ENCODE results near the gene SPAG17. TPM values are rescaled to one million over a fixed set of nuclear protein-coding genes. Genes with fewer than 3 reads are reported as not detected.

Gene SPAG17
- total RNA-seq, 1 donor from 2014 or later, result 1.6 TPM

GRCh38 chr1:118190561-118190960 is 5.5 kb upstream of the SPAG17 start:
- no peaks in the 10 kb centered on the region for H3K27me3 ChIP-seq
- no peak for DNase-seq (ENCODE audit: low spot score)
- H4K20me1 ChIP-seq (ENCODE audit: low read depth), result no peaks in the 10 kb centered on the region
- peaks cover 2% of the 10 kb centered on the region for H3F3A ChIP-seq (ENCODE audit: low read depth)
- TF ChIP-seq CTCF (IDR thresholded peaks at IDR 0.05) (no peak), EZH2 (IDR thresholded peaks at IDR 0.05) (no peak), EZH2phosphoT487 (IDR thresholded peaks at IDR 0.05) (no peak)
- no peak overlapping the region for H3K27ac ChIP-seq
- H3K36me3 ChIP-seq, result no peaks in the 10 kb centered on the region
- peaks cover 8% of the 10 kb centered on the region for H3K9me3 Mint-ChIP-seq
- no peaks in the 10 kb centered on the region for H3K36me3 Mint-ChIP-seq
- no peak overlapping the region for H3K4me2 ChIP-seq
- no peak overlapping the region for H2AFZ ChIP-seq (replicated peaks)
- H3K9me3 ChIP-seq (ENCODE audit: low read depth), result no peaks in the 10 kb centered on the region
- H3K4me1 Mint-ChIP-seq, result peaks cover 6% of the 10 kb centered on the region
- no peak overlapping the region for H3K4me3 Mint-ChIP-seq
- H3K4me3 ChIP-seq, result no peak overlapping the region
- H3K79me2 ChIP-seq (ENCODE audit: low read depth), result no peaks in the 10 kb centered on the region
- peaks cover 4% of the 10 kb centered on the region for H3K4me1 ChIP-seq
- no peak overlapping the region for H3K27ac Mint-ChIP-seq
- no peak overlapping the region for H3K9ac ChIP-seq
- no peaks in the 10 kb centered on the region for H3K27me3 Mint-ChIP-seq (ENCODE audit: insufficient read depth, low read depth)

- no peaks in the 10 kb centered on the region for H3K27me3 ChIP-seq
- H3K27ac ChIP-seq, result no peak overlapping the region
- H3K9ac ChIP-seq, result no peak overlapping the region
- no peaks in the 10 kb centered on the region for H3K27me3 Mint-ChIP-seq (ENCODE audit: insufficient read depth, low read depth)
- H3K4me3 Mint-ChIP-seq, result no peak overlapping the region
- no peak for DNase-seq (ENCODE audit: low spot score)
- no peak overlapping the region for H2AFZ ChIP-seq (replicated peaks)
- TF ChIP-seq EZH2 (IDR thresholded peaks at IDR 0.05), result no peak
- no peak for TF ChIP-seq CTCF (IDR thresholded peaks at IDR 0.05)
- no peak for TF ChIP-seq EZH2phosphoT487 (IDR thresholded peaks at IDR 0.05)
- H3K27ac Mint-ChIP-seq, result no peak overlapping the region
- no peaks in the 10 kb centered on the region for H4K20me1 ChIP-seq (ENCODE audit: low read depth)
- H3K9me3 Mint-ChIP-seq, result peaks cover 8% of the 10 kb centered on the region
- no peaks in the 10 kb centered on the region for H3K36me3 Mint-ChIP-seq
- H3K4me1 Mint-ChIP-seq, result peaks cover 15% of the 10 kb centered on the region
- no peaks in the 10 kb centered on the region for H3K9me3 ChIP-seq (ENCODE audit: low read depth)
- H3K36me3 ChIP-seq, result no peaks in the 10 kb centered on the region
- H3F3A ChIP-seq (ENCODE audit: low read depth), result peaks cover 5% of the 10 kb centered on the region
- no peaks in the 10 kb centered on the region for H3K79me2 ChIP-seq (ENCODE audit: low read depth)
- H3K4me1 ChIP-seq, result peaks cover 5% of the 10 kb centered on the region
- H3K4me2 ChIP-seq, result no peak overlapping the region
- no peak overlapping the region for H3K4me3 ChIP-seq
These were observed 4.5 kb upstream of the SPAG17 start for GRCh38 chr1:118189564-118189963.

- peaks cover 8% of the 10 kb centered on the region for H3K9me3 Mint-ChIP-seq
- no peaks in the 10 kb centered on the region for H3K27me3 ChIP-seq
- no peak for DNase-seq (ENCODE audit: low spot score)
- H3K27ac Mint-ChIP-seq, result no peak overlapping the region
- no peaks in the 10 kb centered on the region for H3K36me3 Mint-ChIP-seq
- H3K27me3 Mint-ChIP-seq (ENCODE audit: insufficient read depth, low read depth), result no peaks in the 10 kb centered on the region
- TF ChIP-seq EZH2 (IDR thresholded peaks at IDR 0.05) (no peak), EZH2phosphoT487 (IDR thresholded peaks at IDR 0.05) (no peak), CTCF (IDR thresholded peaks at IDR 0.05) (no peak)
- H3K4me3 Mint-ChIP-seq, result no peak overlapping the region
- no peaks in the 10 kb centered on the region for H3K9me3 ChIP-seq (ENCODE audit: low read depth)
- H3F3A ChIP-seq (ENCODE audit: low read depth), result peaks cover 5% of the 10 kb centered on the region
- H3K79me2 ChIP-seq (ENCODE audit: low read depth), result no peaks in the 10 kb centered on the region
- H3K4me2 ChIP-seq, result no peak overlapping the region
- H2AFZ ChIP-seq (replicated peaks), result no peak overlapping the region
- no peak overlapping the region for H3K27ac ChIP-seq
- no peak overlapping the region for H3K4me3 ChIP-seq
- H3K4me1 Mint-ChIP-seq, result peaks cover 18% of the 10 kb centered on the region
- no peaks in the 10 kb centered on the region for H4K20me1 ChIP-seq (ENCODE audit: low read depth)
- peaks cover 5% of the 10 kb centered on the region for H3K4me1 ChIP-seq
- no peaks in the 10 kb centered on the region for H3K36me3 ChIP-seq
- H3K9ac ChIP-seq, result no peak overlapping the region
These were observed 3.4 kb upstream of the SPAG17 start for GRCh38 chr1:118188411-118188810.
